Loucy (cell line): Measurements from ENCODE around the gene ESCO1.
"Not testable (repeated sequence)": the region's sequence is repeated elsewhere in the genome, so short reads cannot be mapped to it uniquely, and the experiment has no call there.

Experiments
- H2AFZ ChIP-seq: fragments of 200-600 bp; sonication (generic); 2 replicates; pipeline ENCODE4 v1.6.0; 2016; ENCODE audit warnings: antibody characterized with exemption, mild to moderate bottlenecking, low read length, moderate library complexity
- H3F3A ChIP-seq: fragments of 200-600 bp; 2 replicates; pipeline ENCODE4 v1.6.0; 2016; ENCODE audit warnings: antibody characterized with exemption, low read depth, mild to moderate bottlenecking
- H3K27me3 ChIP-seq: fragments of 200-600 bp; sonication (generic); 2 replicates; pipeline ENCODE4 v1.6.1; 2014; ENCODE audit warnings: low read length, mild to moderate bottlenecking; ENCODE audit not compliant: insufficient read depth, poor library complexity, severe bottlenecking
- H3K36me3 ChIP-seq: fragments of 200-600 bp; sonication (generic); 2 replicates; pipeline ENCODE4 v1.6.1; 2016; ENCODE audit warnings: low read length; ENCODE audit not compliant: insufficient read depth
- H3K4me1 ChIP-seq: fragments of 200-600 bp; sonication (generic); 2 replicates; pipeline ENCODE4 v1.5.1; 2014; ENCODE audit warnings: low read length, mild to moderate bottlenecking; ENCODE audit not compliant: insufficient read depth, poor library complexity, severe bottlenecking
- H3K4me2 ChIP-seq: fragments of 200-600 bp; sonication (generic); 2 replicates; pipeline ENCODE4 v1.6.0; 2014; ENCODE audit warnings: antibody characterized with exemption, low read length, low read depth, mild to moderate bottlenecking; ENCODE audit not compliant: poor library complexity, severe bottlenecking
- H3K4me3 ChIP-seq: fragments of 200-600 bp; sonication (generic); 2 replicates; pipeline ENCODE4 v1.5.1; 2014; ENCODE audit warnings: low read length, mild to moderate bottlenecking, mixed read lengths; ENCODE audit not compliant: poor library complexity, severe bottlenecking
- H3K79me2 ChIP-seq: fragments of 200-600 bp; sonication (generic); 2 replicates; pipeline ENCODE4 v1.6.1; 2014; ENCODE audit warnings: low read length; ENCODE audit not compliant: insufficient read depth
- H3K9ac ChIP-seq: fragments of 200-600 bp; sonication (generic); 2 replicates; pipeline ENCODE4 v1.6.0; 2014; ENCODE audit warnings: mild to moderate bottlenecking, low read depth, low read length, moderate library complexity; ENCODE audit not compliant: poor library complexity, severe bottlenecking
- H3K9me2 ChIP-seq: fragments of 200-600 bp; sonication (generic); replicated peaks from 2 replicates; pipeline ENCODE4 v1.6.1; 2016; ENCODE audit warnings: low read depth, low read length, mixed read lengths
- H3K9me3 ChIP-seq: fragments of 200-600 bp; sonication (generic); 2 replicates; pipeline ENCODE4 v1.6.1; 2014; ENCODE audit warnings: mild to moderate bottlenecking, antibody characterized with exemption, low read length, low read depth; ENCODE audit not compliant: insufficient read depth
- H4K20me1 ChIP-seq: fragments of 200-600 bp; sonication (generic); 2 replicates; pipeline ENCODE4 v1.6.0; 2014; ENCODE audit warnings: antibody characterized with exemption, low read length, mild to moderate bottlenecking; ENCODE audit not compliant: insufficient read depth, poor library complexity, severe bottlenecking
- CTCF ChIP-seq: fragments of 200-600 bp; sonication (generic); conservative IDR thresholded peaks from 2 replicates; pipeline ENCODE4 v1.5.1; 2014; ENCODE audit warnings: mild to moderate bottlenecking, antibody characterized with exemption, low read length
- EZH2phosphoT487 ChIP-seq: fragments of 200-600 bp; IDR thresholded peaks from 2 replicates; pipeline ENCODE4 v1.6.1; 2018; ENCODE audit warnings: antibody characterized with exemption, mild to moderate bottlenecking, moderate library complexity, borderline replicate concordance

The ESCO1 gene

DNA sequence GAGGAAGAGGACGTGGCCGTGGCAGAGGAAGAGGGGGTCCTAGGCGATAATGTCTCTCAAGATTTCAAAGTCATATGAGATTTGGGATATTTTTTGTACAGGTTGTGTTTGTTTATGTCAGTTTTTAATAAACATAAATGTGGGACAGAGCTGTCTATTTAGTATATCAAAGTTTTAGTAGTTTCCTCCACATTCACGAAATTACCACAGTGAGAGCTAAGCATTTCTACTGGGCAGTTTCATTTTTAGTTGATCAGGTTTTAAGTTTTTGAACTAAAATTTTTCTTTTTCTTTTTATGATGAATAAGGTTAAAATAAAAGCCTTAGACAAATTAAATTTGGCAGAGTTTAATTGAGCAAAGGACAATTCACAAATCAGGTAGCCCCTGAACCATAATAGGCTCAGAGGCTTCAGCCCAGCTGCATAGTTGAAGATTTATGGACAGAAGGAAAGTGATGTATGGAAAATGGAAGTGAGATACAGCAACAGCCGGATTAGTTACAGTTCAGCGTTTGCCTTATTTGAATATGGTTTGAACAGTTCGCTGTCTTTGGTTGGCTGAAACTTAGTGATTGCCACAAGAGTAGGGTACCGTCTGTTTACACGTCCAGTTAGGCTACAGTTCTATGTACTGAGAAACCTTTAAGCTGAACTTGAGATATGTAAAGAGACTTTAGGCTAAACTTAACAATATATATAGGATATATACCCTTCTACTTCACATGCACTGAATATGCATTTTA, 28.8 kb upstream of the ESCO1 start:
- TF ChIP-seq EZH2phosphoT487 (no peak), CTCF (no peak)
- H3K9me2 ChIP-seq = no peaks in the 10 kb centered on the region
- no peak overlapping the region for H3K9ac ChIP-seq
- H3K4me3 ChIP-seq = no peak overlapping the region
- H3K9me3 ChIP-seq = no peaks in the 10 kb centered on the region
- H3K36me3 ChIP-seq = peaks cover 80% of the 10 kb centered on the region
- H3K27me3 ChIP-seq = no peaks in the 10 kb centered on the region
- H3K79me2 ChIP-seq = peaks cover 30% of the 10 kb centered on the region
- peaks cover 49% of the 10 kb centered on the region for H4K20me1 ChIP-seq
- H3K4me1 ChIP-seq = no peaks in the 10 kb centered on the region
- no peak overlapping the region for H2AFZ ChIP-seq
- no peaks in the 10 kb centered on the region for H3F3A ChIP-seq
- H3K4me2 ChIP-seq = no peak overlapping the region

GRCh38 chr18:21621640-21622039, 21.1 kb upstream of the ESCO1 start:
- Histone ChIP-seq H4K20me1 (peaks cover 83% of the 10 kb centered on the region), H3K79me2 (peaks cover 98% of the 10 kb centered on the region), H3K36me3 (peaks cover 54% of the 10 kb centered on the region), H3K4me1 (peaks cover 19% of the 10 kb centered on the region)
- H3F3A ChIP-seq, H3K27me3 ChIP-seq, H3K9ac ChIP-seq, H2AFZ ChIP-seq, H3K9me2 ChIP-seq, H3K4me2 ChIP-seq, H3K9me3 ChIP-seq, H3K4me3 ChIP-seq: not testable (repeated sequence)

DNA sequence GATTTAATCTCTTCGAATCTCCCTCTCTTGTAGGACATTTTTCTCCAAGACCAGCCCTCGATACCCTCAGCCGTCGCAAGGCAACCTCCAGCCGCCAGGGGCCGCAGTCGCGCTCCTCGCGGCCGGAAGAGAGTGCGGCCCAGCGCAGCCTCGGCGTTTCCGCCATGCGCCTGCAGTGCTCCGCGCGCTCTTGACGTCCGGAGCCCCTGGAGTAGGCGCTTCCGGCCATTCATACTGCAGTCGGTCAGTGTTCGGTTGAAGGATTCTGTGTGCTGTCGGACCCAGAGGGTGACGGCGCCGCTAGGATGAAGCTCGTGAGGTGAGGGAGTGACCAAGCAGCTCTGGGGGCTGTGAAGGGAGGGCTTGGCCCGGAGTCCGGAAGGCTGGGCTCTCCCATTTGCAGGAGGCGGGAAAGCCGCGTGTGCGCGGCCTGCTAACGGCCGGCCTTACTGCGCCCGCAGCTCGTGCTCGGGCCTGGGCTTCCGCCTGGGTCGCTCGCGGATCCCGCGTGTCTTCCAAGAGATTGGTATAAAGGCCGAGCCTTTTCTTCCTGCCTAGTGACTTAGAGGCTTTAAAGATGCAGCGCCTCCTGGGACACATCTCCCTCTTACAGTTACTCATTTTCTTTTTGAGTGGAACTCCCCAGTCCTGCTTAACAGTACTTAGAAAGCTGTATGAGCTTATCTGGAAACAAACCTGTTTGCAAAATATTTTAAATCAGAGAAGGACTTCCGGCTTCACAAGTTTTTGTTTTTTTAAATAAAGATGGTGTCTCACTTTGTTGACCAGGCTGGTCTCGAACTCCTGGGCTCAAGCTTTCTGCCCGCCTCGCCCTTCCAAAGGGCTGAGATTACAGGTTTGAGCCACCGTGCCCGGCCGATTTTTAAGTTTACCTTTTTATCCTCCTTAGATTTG, 11.9 kb upstream of the ESCO1 start, which contains the start of gene SNRPD1:
TSS of gene SNRPD1 (plus strand) at position 190 of the 915 bp plus-strand sequence. CDS start at position 306, 116 bp downstream.
- H3K9me3 ChIP-seq = no peaks in the 10 kb centered on the region
- no peaks in the 10 kb centered on the region for H3K9me2 ChIP-seq
- H3K4me2 ChIP-seq = peak within 1 kb of the TSS; percentile 87
- peaks cover 52% of the 10 kb centered on the region for H3K79me2 ChIP-seq
- H3K27me3 ChIP-seq = no peaks in the 10 kb centered on the region
- no peaks in the 10 kb centered on the region; the same call in 1 of the 2 replicates for H3F3A ChIP-seq
- H2AFZ ChIP-seq = peak within 1 kb of the TSS; percentile 91
- peaks cover 30% of the 10 kb centered on the region for H3K4me1 ChIP-seq
- TF ChIP-seq CTCF (peak; percentile 80), EZH2phosphoT487 (no peak)
- H3K36me3 ChIP-seq = peaks cover 6% of the 10 kb centered on the region
- H3K4me3 ChIP-seq = peak within 1 kb of the TSS; percentile 98
- H3K9ac ChIP-seq = peak within 1 kb of the TSS; percentile 96
- peaks cover 51% of the 10 kb centered on the region for H4K20me1 ChIP-seq

DNA sequence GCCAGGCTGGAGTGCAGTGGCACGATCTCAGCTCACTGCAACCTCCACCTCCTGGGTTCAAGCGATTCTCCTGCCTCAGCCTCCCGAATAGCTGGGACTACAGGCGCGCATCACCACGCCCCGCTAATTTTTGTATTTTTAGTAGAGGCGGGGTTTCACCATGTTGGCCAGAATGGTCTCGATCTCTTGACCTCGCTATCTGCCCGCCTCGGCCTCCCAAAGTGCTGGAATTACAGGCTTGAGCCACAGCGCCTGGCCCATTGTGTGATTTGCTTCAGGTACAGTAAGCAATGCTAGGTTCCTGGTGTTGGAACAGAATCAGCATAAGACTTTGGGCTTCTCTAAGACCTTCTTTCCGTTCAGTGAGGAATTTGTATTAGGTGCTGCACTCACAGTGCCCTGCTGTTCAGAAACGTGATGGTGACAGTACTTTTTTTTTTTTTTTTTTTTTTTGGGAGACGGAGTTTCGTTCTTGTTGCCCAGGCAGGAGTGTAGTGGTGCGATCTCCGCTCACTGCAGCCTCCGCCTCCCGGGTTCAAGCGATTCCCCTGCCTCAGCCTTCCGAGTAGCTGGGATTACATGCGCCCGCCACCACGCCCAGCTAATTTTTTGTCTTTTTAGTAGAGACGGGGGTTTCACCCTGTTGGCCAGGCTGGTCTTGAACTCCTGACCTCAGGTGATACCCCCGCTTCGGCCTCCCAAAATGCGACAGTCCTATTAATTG, 11.1 kb upstream of the ESCO1 start:
- not testable (repeated sequence) for H3K36me3 ChIP-seq
- Histone ChIP-seq H3K4me3 (peak overlapping the region; percentile 98), H2AFZ (peak overlapping the region; percentile 91)

More for the DNA sequence above, 11.1 kb upstream of the ESCO1 start:
- Histone ChIP-seq H3K9ac (peak overlapping the region; percentile 96), H3K79me2 (peaks cover 44% of the 10 kb centered on the region), H3K4me1 (peaks cover 22% of the 10 kb centered on the region), H3K4me2 (peak overlapping the region; percentile 55), H4K20me1 (peaks cover 43% of the 10 kb centered on the region)
- not testable (repeated sequence) for H3F3A ChIP-seq, H3K9me3 ChIP-seq, H3K27me3 ChIP-seq, H3K9me2 ChIP-seq
